Thoracic aorta (tissue), 2 donors: ENCODE measurements around the gene MYZAP. TPM values are rescaled to one million over a fixed set of nuclear protein-coding genes. Genes with fewer than 3 reads are reported as not detected.

ENCODE experiments used
- ATAC-seq: fragments of 150-250 bp; one replicate; pipeline ENCODE4 v1.8.0; 2017; ENCODE audit warnings: low read depth; ENCODE audit not compliant: insufficient number of reproducible peaks, low FRiP score
- DNase-seq: peaks from one replicate; pipeline ENCODE4 v3.0.0-alpha.2; 2020; ENCODE audit warnings: low spot score
- H3K27ac ChIP-seq, 2 donors: fragments of 200-600 bp; sonication (generic); 1 replicate in 1 of 2; 2 replicates in 1 of 2; pipeline ENCODE4 v1.5.1; 2016; ENCODE audit warnings: mild to moderate bottlenecking in 2 of 2, moderate library complexity in 2 of 2
- H3K27me3 ChIP-seq: fragments of 200-600 bp; sonication (generic); replicated peaks from 2 replicates; pipeline ENCODE4 v1.6.0; 2016; ENCODE audit warnings: mild to moderate bottlenecking; ENCODE audit not compliant: insufficient read depth
- H3K36me3 ChIP-seq: fragments of 200-600 bp; sonication (generic); one replicate; pipeline ENCODE4 v1.5.1; 2016
- H3K4me1 ChIP-seq, 2 donors: fragments of 200-600 bp; sonication (generic); 1 replicate in 1 of 2; 2 replicates in 1 of 2; pipeline versions ENCODE4 v1.5.1 to v1.6.0; 2016; ENCODE audit warnings: low read depth in 2 of 2, mild to moderate bottlenecking in 1 of 2; ENCODE audit not compliant: control insufficient read depth in 1 of 2
- H3K4me3 ChIP-seq: fragments of 200-600 bp; sonication (generic); 2 replicates; pipeline ENCODE4 v1.5.1; 2016; ENCODE audit warnings: mild to moderate bottlenecking
- H3K9me3 ChIP-seq: fragments of 200-600 bp; sonication (generic); 2 replicates; pipeline ENCODE4 v1.5.1; 2016
- CTCF ChIP-seq: fragments of 200-600 bp; sonication (generic); IDR thresholded peaks from one replicate; pipeline ENCODE4 v1.5.1; 2019; ENCODE audit warnings: antibody characterized with exemption
- total RNA-seq, 2 donors: library from RNA; depleted of rRNA; stranded (reverse); fragments of >200 nt; gene quantifications; one replicate each; pipeline versions ENCODE4 v1.1.0 to v1.2.3, GENCODE V29; 2016

The MYZAP gene
- total RNA-seq, 2 donors from 2014 or later = 3.8 to 6.8 TPM

GRCh38 chr15:57652481-57652880 lies 60.8 kb downstream of the MYZAP start:
- no peak for ATAC-seq
- no peaks in the 10 kb centered on the region for H3K27me3 ChIP-seq
- no peak for DNase-seq
- no peaks in the 10 kb centered on the region for H3K9me3 ChIP-seq
- H3K27ac ChIP-seq = no peak overlapping the region
- H3K36me3 ChIP-seq = no peaks in the 10 kb centered on the region
- TF ChIP-seq CTCF = no peak
- H3K4me3 ChIP-seq = no peak overlapping the region
- no peaks in the 10 kb centered on the region for H3K4me1 ChIP-seq

- no peaks in the 10 kb centered on the region for H3K36me3 ChIP-seq
- H3K9me3 ChIP-seq = no peaks in the 10 kb centered on the region
- no peaks in the 10 kb centered on the region for H3K4me1 ChIP-seq
- H3K4me3 ChIP-seq = no peak overlapping the region
- DNase-seq = no peak
- no peak for TF ChIP-seq CTCF
- H3K27me3 ChIP-seq = no peaks in the 10 kb centered on the region
- ATAC-seq = no peak
- no peak overlapping the region for H3K27ac ChIP-seq
Observed at GRCh38 chr15:57654153-57654852, 62.6 kb downstream of the MYZAP start.

GRCh38 chr15:57655053-57655452 lies 63.3 kb downstream of the MYZAP start:
- DNase-seq = no peak
- no peak overlapping the region for H3K27ac ChIP-seq

DNA sequence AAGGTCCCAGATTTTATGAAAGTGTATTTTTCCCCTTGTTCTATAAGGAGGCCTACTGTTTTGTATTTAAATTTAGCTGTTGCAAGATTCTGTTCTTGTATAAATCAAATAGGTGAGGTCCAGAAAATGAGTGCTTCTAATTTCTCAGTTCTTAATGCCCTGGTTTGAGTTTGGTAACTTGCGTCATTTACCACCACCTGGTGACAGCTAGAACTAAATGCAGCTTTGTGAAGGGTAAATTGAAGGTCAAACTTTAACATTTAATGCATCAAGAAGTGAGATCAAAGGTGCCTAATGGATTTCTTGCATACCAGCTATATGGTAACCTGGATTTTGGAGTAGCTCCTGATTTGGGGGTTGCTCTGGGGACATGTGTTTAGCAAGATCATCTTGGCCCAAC lies 64.1 kb downstream of the MYZAP start:
- DNase-seq (no peak), ATAC-seq (no peak)
- TF ChIP-seq CTCF = no peak
- no peaks in the 10 kb centered on the region for H3K4me1 ChIP-seq
- no peak overlapping the region for H3K4me3 ChIP-seq
- no peaks in the 10 kb centered on the region for H3K27me3 ChIP-seq
- H3K36me3 ChIP-seq = no peaks in the 10 kb centered on the region
- no peak overlapping the region for H3K27ac ChIP-seq
- no peaks in the 10 kb centered on the region for H3K9me3 ChIP-seq

More at GRCh38 chr15:57655053-57655452, 63.3 kb downstream of the MYZAP start:
- no peak for ATAC-seq
- H3K36me3 ChIP-seq = no peaks in the 10 kb centered on the region
- no peak for TF ChIP-seq CTCF
- no peaks in the 10 kb centered on the region for H3K9me3 ChIP-seq
- no peaks in the 10 kb centered on the region for H3K27me3 ChIP-seq
- H3K4me1 ChIP-seq = no peaks in the 10 kb centered on the region
- H3K4me3 ChIP-seq = no peak overlapping the region

GRCh38 chr15:57656434-57656833 lies 64.7 kb downstream of the MYZAP start:
- no peak for TF ChIP-seq CTCF
- Histone ChIP-seq H3K36me3 (no peaks in the 10 kb centered on the region), H3K27ac (no peak overlapping the region), H3K4me1 (no peaks in the 10 kb centered on the region), H3K4me3 (no peak overlapping the region), H3K27me3 (no peaks in the 10 kb centered on the region), H3K9me3 (no peaks in the 10 kb centered on the region)
- ATAC-seq (no peak), DNase-seq (no peak)
